Measurements from ENCODE around the gene ARHGAP5.

Gene ARHGAP5

DNA sequence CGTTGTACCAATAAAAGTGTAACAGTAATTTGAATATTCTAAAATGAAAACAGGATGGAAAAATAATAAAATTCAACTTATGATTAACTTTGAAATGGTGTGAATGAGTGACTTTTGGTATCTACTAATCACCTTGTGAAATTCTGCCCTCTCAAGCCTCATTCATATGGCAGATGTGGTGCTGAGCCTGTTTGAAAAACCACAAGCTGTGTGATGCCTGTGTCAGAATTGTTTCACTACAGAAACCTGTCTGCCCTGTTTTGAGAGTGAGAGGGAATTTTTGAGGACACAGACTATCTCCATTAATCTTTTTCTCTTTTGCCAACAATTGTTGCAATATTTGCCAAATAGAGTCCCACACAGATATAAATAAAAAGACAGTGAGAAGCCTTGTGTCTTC lies 120.8 kb downstream of the ARHGAP5 start:
- Histone ChIP-seq H3F3A (ENCODE audit: control insufficient read depth, insufficient read depth) (peaks cover 13% of the 10 kb centered on the region), H3K27ac (ENCODE audit: low read depth, low read length) (no peak overlapping the region), H3K4me2 (ENCODE audit: low read length) (no peak overlapping the region), H3K36me3 (ENCODE audit: control insufficient read depth, low read length) (no peaks in the 10 kb centered on the region), H3K79me2 (ENCODE audit: control insufficient read depth, low read length) (no peaks in the 10 kb centered on the region), H3K9me3 (ENCODE audit: control insufficient read depth, insufficient read depth, low read length) (no peaks in the 10 kb centered on the region), H3K27me3 (ENCODE audit: control insufficient read depth, low read length) (peaks cover 15% of the 10 kb centered on the region), H3K9me2 (replicated peaks; ENCODE audit: control insufficient read depth, low read length) (no peaks in the 10 kb centered on the region), H4K20me1 (ENCODE audit: control insufficient read depth, insufficient read depth, low read depth, low read length) (no peaks in the 10 kb centered on the region), H3K4me1 (ENCODE audit: control insufficient read depth, low read length) (peaks cover 21% of the 10 kb centered on the region), H3K4me3 (ENCODE audit: low read length) (no peak overlapping the region)
- TF ChIP-seq EZH2phosphoT487 (IDR thresholded peaks at IDR 0.05; ENCODE audit: borderline replicate concordance, low read length): no peak
- TF ChIP-seq, protein P1, sequence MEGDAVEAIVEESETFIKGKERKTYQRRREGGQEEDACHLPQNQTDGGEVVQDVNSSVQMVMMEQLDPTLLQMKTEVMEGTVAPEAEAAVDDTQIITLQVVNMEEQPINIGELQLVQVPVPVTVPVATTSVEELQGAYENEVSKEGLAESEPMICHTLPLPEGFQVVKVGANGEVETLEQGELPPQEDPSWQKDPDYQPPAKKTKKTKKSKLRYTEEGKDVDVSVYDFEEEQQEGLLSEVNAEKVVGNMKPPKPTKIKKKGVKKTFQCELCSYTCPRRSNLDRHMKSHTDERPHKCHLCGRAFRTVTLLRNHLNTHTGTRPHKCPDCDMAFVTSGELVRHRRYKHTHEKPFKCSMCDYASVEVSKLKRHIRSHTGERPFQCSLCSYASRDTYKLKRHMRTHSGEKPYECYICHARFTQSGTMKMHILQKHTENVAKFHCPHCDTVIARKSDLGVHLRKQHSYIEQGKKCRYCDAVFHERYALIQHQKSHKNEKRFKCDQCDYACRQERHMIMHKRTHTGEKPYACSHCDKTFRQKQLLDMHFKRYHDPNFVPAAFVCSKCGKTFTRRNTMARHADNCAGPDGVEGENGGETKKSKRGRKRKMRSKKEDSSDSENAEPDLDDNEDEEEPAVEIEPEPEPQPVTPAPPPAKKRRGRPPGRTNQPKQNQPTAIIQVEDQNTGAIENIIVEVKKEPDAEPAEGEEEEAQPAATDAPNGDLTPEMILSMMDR (IDR thresholded peaks at IDR 0.05; ENCODE audit: low read depth, low read length, poor library complexity, severe bottlenecking): no peak

DNA sequence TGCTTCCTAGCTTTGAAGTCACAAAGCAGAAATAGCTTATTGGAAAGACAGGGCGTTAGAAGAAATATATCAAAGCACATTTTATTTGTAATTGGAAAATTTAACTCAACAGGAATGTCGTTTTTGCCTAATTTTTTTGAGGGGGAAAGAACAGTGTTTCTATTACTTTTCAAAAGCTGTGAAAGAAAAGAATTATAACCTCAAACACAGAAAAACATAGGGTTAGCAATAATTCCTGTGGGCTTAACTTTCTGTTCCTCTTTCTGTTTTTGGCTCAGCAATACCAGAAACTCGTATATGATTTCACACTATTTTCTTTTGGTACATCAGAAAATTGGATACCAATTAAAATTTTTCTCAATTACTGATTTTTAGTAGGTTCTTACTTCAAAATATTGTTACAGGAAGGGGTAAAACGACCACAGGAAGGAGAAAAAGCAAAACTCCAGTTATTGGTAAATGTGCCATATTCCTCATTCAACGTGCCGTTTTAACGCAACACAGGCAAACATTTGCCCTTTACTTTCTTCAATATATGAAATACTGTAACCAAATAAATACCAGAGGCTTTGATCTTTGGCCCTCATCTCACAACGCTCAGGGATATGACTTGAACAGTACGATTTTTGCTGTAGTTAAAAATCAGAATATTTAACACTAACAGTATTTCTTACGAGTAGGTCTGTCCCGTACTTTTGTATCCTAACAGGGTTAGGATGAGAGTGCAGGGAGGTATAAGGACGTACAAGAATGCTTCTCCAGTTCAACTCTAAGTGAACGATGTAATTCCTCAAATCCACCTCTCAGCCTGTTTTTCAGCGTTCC lies 123.5 kb downstream of the ARHGAP5 start:
- TF ChIP-seq, protein P1 (IDR thresholded peaks at IDR 0.05; ENCODE audit: low read depth, low read length, poor library complexity, severe bottlenecking): no peak
- TF ChIP-seq EZH2phosphoT487 (IDR thresholded peaks at IDR 0.05; ENCODE audit: borderline replicate concordance, low read length): no peak
- Histone ChIP-seq H3K9me2 (replicated peaks; ENCODE audit: control insufficient read depth, low read length) (no peaks in the 10 kb centered on the region), H3K27ac (ENCODE audit: low read depth, low read length) (no peak overlapping the region)

DNA sequence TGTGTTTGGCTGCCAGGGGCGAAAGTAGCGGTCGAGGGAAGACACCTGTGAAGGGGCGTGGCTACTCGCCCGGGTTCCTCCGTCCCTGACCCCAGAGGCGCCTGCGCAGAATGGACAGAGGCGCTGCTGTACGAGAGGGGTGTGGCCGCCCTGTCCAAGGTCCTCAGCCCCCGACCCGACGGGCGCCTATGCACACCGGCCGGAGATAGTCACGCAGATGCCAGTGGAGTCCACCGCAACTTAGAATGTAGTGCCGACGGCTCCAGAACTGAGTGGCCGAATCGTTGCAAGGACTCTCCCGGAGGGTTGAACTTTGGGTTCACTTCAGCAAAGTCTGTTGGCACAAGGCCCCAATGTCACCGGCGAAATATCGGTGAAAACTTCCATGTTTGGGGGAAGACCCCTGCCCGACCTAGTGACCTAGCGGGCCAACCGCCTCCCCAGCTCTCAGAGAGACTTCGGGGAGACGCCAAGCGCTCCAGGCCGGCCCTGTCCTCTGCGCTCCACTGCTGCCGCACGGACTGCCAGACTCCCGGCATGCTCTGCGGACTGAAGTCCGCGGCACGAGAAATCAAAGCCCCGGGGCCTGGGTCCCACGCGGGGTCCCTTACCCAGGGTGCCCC lies 124.2 kb downstream of the ARHGAP5 start:
- Histone ChIP-seq H3K27me3 (ENCODE audit: control insufficient read depth, low read length) (peaks cover 23% of the 10 kb centered on the region), H3K9me2 (replicated peaks; ENCODE audit: control insufficient read depth, low read length) (no peaks in the 10 kb centered on the region), H3K9me3 (ENCODE audit: control insufficient read depth, insufficient read depth, low read length) (no peaks in the 10 kb centered on the region), H4K20me1 (ENCODE audit: control insufficient read depth, insufficient read depth, low read depth, low read length) (no peaks in the 10 kb centered on the region), H3F3A (ENCODE audit: control insufficient read depth, insufficient read depth) (peaks cover 13% of the 10 kb centered on the region), H3K79me2 (ENCODE audit: control insufficient read depth, low read length) (no peaks in the 10 kb centered on the region), H3K4me2 (ENCODE audit: low read length) (peak overlapping the region; percentile 86), H3K4me1 (ENCODE audit: control insufficient read depth, low read length) (peaks cover 38% of the 10 kb centered on the region), H3K36me3 (ENCODE audit: control insufficient read depth, low read length) (no peaks in the 10 kb centered on the region), H3K4me3 (ENCODE audit: low read length) (peak overlapping the region; percentile 92), H3K27ac (ENCODE audit: low read depth, low read length) (no peak overlapping the region)
- TF ChIP-seq, protein P1 (IDR thresholded peaks at IDR 0.05; ENCODE audit: low read depth, low read length, poor library complexity, severe bottlenecking): no peak

More for the DNA sequence above, 123.5 kb downstream of the ARHGAP5 start:
- Histone ChIP-seq H3K27me3 (ENCODE audit: control insufficient read depth, low read length) (peaks cover 21% of the 10 kb centered on the region), H3F3A (ENCODE audit: control insufficient read depth, insufficient read depth) (peaks cover 13% of the 10 kb centered on the region), H3K4me2 (ENCODE audit: low read length) (peak overlapping the region; percentile 86), H3K9me3 (ENCODE audit: control insufficient read depth, insufficient read depth, low read length) (no peaks in the 10 kb centered on the region), H3K4me1 (ENCODE audit: control insufficient read depth, low read length) (peaks cover 30% of the 10 kb centered on the region), H3K79me2 (ENCODE audit: control insufficient read depth, low read length) (no peaks in the 10 kb centered on the region), H3K36me3 (ENCODE audit: control insufficient read depth, low read length) (no peaks in the 10 kb centered on the region), H4K20me1 (ENCODE audit: control insufficient read depth, insufficient read depth, low read depth, low read length) (no peaks in the 10 kb centered on the region), H3K4me3 (ENCODE audit: low read length) (peak overlapping the region; percentile 92)

Measured in DOHH2 (cell line).